MCF 10A (cell line): ENCODE data around the gene MOCOS. TPM values are rescaled to one million over a fixed set of nuclear protein-coding genes. Genes with fewer than 3 reads are reported as not detected.
A peak's percentile ranks its signal among the peaks of the same experiment; 100 is the strongest.
"Not testable (repeated sequence)": the region's sequence is repeated elsewhere in the genome, so short reads cannot be mapped to it uniquely, and the experiment has no call there.

Source experiments
- BruUV-seq: library from RNA; stranded (reverse); fragments of 400-500 nt; replicated peaks from 2 replicates; lab custom pipeline; 2021; lab: Mats Ljungman, UMichigan
- CTCF ChIA-PET: fragments of 300-600 bp; sonication (Branson Sonifier 250); formaldehyde crosslinking; extraction: SDS; loops from one replicate; lab custom pipeline; 2021; ENCODE audit warnings: antibody characterized with exemption, inconsistent platforms; lab: Yijun Ruan, JAX
- POLR2A ChIA-PET: fragments of 300-600, 350-650 bp; sonication (Branson Sonifier 250); formaldehyde crosslinking; extraction: SDS; loops from one replicate; lab custom pipeline; 2020; ENCODE audit warnings: antibody characterized with exemption, inconsistent platforms; lab: Yijun Ruan, JAX
- DNase-seq: peaks from one replicate; pipeline ENCODE4 v3.0.0-alpha.2; 2018; ENCODE audit not compliant: unreplicated experiment
- H3K27ac Mint-ChIP-seq: one replicate; pipeline ENCODE4 v1.8.0; 2022; ENCODE audit warnings: mild to moderate bottlenecking, low read depth, mixed read lengths; ENCODE audit not compliant: unreplicated experiment
- H3K27me3 Mint-ChIP-seq: one replicate; pipeline ENCODE4 v1.8.0; 2022; ENCODE audit warnings: mixed read lengths; ENCODE audit not compliant: insufficient read depth, unreplicated experiment
- H3K36me3 Mint-ChIP-seq: one replicate; pipeline ENCODE4 v1.8.0; 2022; ENCODE audit warnings: mild to moderate bottlenecking, moderate library complexity, mixed read lengths; ENCODE audit not compliant: insufficient read depth, unreplicated experiment
- H3K4me1 Mint-ChIP-seq: one replicate; pipeline ENCODE4 v1.8.0; 2022; ENCODE audit warnings: mixed read lengths; ENCODE audit not compliant: insufficient read depth, unreplicated experiment
- H3K4me3 Mint-ChIP-seq: one replicate; pipeline ENCODE4 v1.8.0; 2022; ENCODE audit warnings: mild to moderate bottlenecking, moderate library complexity, mixed read lengths; ENCODE audit not compliant: unreplicated experiment
- H3K9me3 Mint-ChIP-seq: one replicate; pipeline ENCODE4 v1.8.0; 2022; ENCODE audit warnings: mixed read lengths; ENCODE audit not compliant: unreplicated experiment
- intact Hi-C: fragments of 100-400 bp; cut with micrococcal nuclease; formaldehyde crosslinking; loops from 2 replicates; pipeline ENCODE4 v1.14.1; 2022
- total RNA-seq: library from RNA; stranded (reverse); gene quantifications from 2 replicates; pipeline ENCODE4 v1.2.3, GENCODE V29; 2022
- TF ChIP-seq, protein P1 (sequence below): fragments of 200-600 bp; IDR thresholded peaks from one replicate; pipeline ENCODE4 v1.8.0; 2022; ENCODE audit warnings: antibody characterized with exemption, mild to moderate bottlenecking; ENCODE audit not compliant: unreplicated experiment

MOCOS gene
- total RNA-seq, 1 experiment from 2014 or later = 81.1 TPM

DNA sequence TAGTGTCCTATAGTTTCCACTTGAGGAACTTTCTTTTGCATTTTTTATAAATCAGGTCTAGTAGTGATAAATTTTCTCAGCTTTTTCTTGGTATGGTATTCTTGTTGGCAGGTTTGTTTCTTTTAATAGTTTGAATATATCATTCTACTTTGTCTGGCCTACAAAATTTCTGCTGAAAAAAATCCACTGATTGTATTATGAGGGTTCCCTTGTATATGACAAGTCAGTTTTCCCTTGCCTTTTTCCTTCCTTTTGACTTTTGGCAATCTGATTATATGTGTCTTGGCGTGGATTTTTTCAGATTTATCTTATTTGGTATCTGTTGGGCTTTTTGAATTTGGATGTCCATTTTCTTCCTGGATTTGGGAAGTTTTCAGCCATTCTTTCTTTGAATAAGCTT, 41.9 kb downstream of the MOCOS start:
- intact Hi-C loops = no loop called here
- Mint-ChIP-seq H3K4me3 (no peak overlapping the region), H3K36me3 (peaks cover 85% of the 10 kb centered on the region), H3K4me1 (no peaks in the 10 kb centered on the region), H3K9me3 (peaks cover 27% of the 10 kb centered on the region), H3K27me3 (no peaks in the 10 kb centered on the region), H3K27ac (no peak overlapping the region)
- ChIA-PET POLR2A (interaction anchor here (0.6 to 1.1 kb wide), 3 partner anchors 17 to 71 kb away, joined by 3 read pairs; no protein-coding TSS in a partner anchor), CTCF (no interaction called here)
- BruUV-seq = no TSS peak
- no peak for DNase-seq
- TF ChIP-seq, protein P1, sequence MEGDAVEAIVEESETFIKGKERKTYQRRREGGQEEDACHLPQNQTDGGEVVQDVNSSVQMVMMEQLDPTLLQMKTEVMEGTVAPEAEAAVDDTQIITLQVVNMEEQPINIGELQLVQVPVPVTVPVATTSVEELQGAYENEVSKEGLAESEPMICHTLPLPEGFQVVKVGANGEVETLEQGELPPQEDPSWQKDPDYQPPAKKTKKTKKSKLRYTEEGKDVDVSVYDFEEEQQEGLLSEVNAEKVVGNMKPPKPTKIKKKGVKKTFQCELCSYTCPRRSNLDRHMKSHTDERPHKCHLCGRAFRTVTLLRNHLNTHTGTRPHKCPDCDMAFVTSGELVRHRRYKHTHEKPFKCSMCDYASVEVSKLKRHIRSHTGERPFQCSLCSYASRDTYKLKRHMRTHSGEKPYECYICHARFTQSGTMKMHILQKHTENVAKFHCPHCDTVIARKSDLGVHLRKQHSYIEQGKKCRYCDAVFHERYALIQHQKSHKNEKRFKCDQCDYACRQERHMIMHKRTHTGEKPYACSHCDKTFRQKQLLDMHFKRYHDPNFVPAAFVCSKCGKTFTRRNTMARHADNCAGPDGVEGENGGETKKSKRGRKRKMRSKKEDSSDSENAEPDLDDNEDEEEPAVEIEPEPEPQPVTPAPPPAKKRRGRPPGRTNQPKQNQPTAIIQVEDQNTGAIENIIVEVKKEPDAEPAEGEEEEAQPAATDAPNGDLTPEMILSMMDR = no peak

GRCh38 chr18:36240510-36240909, 53.2 kb downstream of the MOCOS start:
- H3K27ac Mint-ChIP-seq, BruUV-seq, H3K9me3 Mint-ChIP-seq, H3K27me3 Mint-ChIP-seq, DNase-seq, CTCF ChIA-PET, intact Hi-C loops, H3K4me3 Mint-ChIP-seq, POLR2A ChIA-PET: not testable (repeated sequence)
- Mint-ChIP-seq H3K4me1 (peaks cover 10% of the 10 kb centered on the region), H3K36me3 (peaks cover 40% of the 10 kb centered on the region)

DNA sequence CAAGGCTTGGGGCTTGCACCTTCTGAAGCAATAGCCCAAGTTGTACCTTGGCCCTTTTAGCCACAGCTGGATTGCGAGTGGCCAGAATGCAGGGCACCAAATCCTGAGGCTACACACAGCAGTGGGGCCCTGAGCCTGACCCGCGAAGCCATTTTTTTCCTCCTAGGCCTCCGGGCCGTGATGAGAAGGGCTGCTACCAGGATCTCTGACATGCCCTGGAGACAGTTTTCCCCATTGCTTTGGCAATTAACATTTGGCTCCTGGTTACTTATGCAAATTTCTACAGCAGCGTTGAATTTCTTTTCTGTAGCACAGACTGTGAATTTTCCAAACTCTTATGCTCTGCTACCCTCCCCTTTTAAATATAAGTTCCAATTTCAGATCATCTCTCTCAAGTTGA, 54.5 kb downstream of the MOCOS start:
- peaks cover 53% of the 10 kb centered on the region for H3K36me3 Mint-ChIP-seq
- no peaks in the 10 kb centered on the region for H3K27me3 Mint-ChIP-seq
- peaks cover 10% of the 10 kb centered on the region for H3K4me1 Mint-ChIP-seq
- H3K9me3 Mint-ChIP-seq = no peaks in the 10 kb centered on the region
- no peak overlapping the region for H3K27ac Mint-ChIP-seq
- no peak for DNase-seq
- no peak overlapping the region for H3K4me3 Mint-ChIP-seq
- TF ChIP-seq, protein P1 = no peak
- ChIA-PET CTCF (interaction anchor here (0.6 kb wide), 1 partner anchor 33 kb away, joined by 4 read pairs; no protein-coding TSS in a partner anchor), POLR2A (no interaction called here)
- BruUV-seq = no TSS peak
- intact Hi-C loops = no loop called here

DNA sequence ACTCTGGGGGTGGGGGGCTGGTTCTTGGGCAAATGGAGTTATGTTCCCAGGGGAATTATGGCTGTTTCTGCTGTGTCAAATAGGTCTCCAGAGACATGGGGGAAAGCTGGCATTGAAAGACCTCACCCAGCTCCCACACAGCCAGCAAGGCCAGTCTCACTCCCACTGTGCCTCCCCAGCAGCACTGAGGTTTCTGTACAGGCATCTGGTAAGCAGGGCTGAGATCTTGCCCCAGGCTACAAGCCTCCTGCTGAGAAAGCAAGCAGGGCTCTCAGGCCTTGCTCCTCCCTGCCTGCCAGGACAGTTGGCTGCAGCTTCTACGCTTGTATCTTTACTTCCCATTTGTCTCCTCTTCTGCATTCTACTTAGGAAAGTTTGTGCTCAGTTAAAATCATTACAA, 59.7 kb downstream of the MOCOS start:
- Mint-ChIP-seq H3K9me3 (peaks cover 14% of the 10 kb centered on the region), H3K27me3 (no peaks in the 10 kb centered on the region), H3K36me3 (peaks cover 92% of the 10 kb centered on the region), H3K27ac (no peak overlapping the region), H3K4me1 (peaks cover 10% of the 10 kb centered on the region), H3K4me3 (no peak overlapping the region)
- POLR2A ChIA-PET = interaction anchor here (0.7 to 1.1 kb wide), 3 partner anchors 15 to 134 kb away, joined by 3 to 4 read pairs (median 3); no protein-coding TSS in a partner anchor
- TF ChIP-seq, protein P1 = no peak
- intact Hi-C loops = no loop called here
- DNase-seq = peak; percentile 28
- BruUV-seq = no TSS peak
- CTCF ChIA-PET = interaction anchor here (0.6 to 1.8 kb wide), 4 partner anchors 15 to 325 kb away, joined by 3 to 5 read pairs (median 4); no protein-coding TSS in a partner anchor
